Activated gamma-delta T cell (primary cell): ENCODE measurements around the gene SLC2A9.

ENCODE experiments used
- DNase-seq: peaks from one replicate; lab custom pipeline; 2025; lab: John Stamatoyannopoulos, UW
- total RNA-seq, 2 donors: gene quantifications; one replicate each; lab custom pipeline; 2026; lab: John Stamatoyannopoulos, UW

The SLC2A9 gene
- 1.5 to 2.6 reads per million in 2 donors for total RNA-seq

DNA sequence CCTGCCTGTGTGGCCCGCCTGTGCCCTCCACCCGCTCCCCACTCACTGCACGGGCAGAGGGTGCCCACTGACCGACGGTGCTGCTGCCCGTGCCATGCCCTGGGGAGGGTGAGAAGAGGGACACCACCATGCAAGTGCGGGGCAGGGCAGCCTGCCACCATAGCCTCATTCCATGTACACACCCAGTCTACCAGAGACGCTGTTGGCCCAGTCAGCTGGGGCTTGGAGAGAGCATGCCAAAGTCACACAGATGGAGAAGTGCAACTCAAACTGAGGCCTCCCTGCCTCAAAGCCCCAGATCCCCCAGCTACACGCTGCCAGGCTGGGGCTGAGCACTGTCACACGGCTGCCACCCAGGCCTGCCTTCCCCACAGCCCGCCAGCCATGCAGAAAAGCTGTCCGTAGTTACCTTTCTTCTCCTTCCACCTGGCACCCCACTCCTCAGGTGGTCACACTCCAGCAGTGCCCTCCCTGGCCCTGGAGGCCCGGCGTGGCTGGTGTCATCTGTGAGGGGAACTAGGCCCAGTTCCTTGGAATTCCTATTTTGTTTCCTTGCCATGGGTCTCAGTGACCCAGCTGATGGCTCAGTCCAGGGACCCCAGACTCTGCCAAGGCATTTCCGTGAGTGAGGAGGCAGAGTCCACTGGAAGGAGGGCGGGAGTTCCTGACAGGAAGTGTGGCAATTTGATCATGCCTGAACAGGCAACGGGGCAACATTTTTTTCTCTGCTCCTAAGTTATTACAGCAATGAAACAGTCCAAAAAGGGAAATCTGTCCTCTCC is at the start of gene SLC2A9:
SLC2A9 (minus strand) TSS at position 627 of the 782 bp plus-strand sequence; CDS start at position 559, 68 bp downstream.
- DNase-seq, result no peak

DNA sequence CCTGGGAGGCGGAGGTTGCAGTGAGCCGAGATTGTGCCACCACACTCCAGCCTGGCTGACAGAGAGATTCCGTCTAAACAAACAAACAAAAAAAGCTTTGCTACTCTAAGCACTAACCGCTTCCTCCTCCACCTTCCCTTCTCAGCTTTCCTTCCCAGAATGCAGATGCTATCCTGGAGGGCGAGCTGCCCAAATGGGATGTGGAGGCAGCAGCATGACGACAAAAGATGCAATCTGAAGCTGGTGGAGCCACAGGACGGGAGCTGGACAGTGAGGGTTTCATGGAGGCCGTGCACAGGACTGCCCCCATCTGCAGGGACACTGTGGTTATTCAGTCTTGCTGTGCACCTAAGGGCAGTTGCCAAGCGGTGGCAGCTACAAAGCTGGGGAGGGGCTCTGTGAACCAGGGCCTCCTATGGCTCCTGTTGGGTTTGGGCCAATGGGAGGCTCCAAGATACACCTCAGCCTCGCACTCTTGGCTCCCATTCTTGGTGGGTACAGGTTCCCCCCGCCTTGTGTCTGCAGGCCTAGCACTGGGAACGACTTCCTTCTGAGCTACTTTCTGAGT is 47.9 kb upstream of the SLC2A9 start:
- DNase-seq, result no peak

DNA sequence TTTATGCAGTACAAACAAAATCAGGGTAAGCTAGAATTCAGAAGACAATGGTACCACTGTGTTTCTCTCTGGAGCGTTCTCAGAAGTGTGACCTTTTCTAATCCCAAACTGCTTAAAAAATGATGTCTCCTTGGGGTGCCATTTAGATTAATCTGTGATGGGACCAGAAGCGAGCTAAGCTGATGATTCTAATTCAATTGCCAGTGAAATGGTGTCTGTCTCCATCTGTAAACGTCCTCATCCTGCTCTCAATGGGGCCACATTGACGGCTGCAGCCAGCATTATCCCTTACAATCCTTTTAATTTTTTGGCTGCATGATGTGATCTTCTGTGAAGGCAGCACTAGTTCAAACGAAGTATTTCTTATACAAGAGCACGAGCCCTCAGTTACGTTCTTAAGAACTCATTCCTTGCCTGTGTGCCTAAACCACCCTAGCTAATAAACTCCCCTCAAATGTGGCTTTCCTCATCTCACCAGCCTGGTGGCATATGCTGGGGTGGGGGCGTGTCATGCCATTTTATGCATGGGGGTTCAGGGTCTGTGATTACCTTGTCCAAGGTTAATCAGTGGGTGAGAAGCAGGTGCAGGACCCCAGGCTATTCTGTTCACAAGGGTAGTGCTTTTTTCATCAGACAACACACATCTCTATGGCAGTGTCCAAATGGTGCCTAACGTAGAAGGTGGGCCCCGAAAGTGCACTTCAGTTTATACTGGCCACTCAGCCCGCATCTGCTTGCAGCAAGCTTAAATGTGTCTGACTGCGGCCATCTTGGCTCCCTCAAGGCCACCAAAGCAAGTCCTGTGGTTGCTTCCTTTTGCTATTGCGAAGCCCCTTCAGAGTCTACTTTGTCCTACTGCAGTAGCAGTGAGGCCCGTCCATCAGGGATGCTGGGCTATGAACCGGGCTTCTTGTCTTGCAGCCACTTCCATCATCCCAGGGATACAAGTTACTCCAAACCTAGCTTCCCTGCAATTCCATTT is 45.7 kb upstream of the SLC2A9 start:
- DNase-seq, result no peak

DNA sequence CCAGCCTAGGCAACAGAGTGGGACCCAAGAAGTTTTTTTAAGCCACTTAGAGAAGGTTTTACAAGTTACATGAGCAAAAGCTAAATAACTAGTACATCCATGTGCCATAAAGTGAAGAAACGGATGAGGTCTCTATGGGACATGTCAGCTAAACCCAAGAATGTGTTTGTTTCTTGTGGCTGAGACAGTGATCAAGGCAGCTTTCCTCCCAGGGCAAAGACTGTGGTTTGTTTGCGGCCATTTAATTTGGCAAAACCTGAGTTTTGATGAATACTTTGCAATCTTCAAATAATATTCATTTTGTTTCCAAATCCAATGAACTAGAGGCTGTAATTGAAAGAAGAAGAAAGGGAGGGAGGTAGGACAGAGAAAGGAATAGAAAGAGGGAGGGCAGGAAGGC is 44.9 kb upstream of the SLC2A9 start:
- no peak for DNase-seq

DNA sequence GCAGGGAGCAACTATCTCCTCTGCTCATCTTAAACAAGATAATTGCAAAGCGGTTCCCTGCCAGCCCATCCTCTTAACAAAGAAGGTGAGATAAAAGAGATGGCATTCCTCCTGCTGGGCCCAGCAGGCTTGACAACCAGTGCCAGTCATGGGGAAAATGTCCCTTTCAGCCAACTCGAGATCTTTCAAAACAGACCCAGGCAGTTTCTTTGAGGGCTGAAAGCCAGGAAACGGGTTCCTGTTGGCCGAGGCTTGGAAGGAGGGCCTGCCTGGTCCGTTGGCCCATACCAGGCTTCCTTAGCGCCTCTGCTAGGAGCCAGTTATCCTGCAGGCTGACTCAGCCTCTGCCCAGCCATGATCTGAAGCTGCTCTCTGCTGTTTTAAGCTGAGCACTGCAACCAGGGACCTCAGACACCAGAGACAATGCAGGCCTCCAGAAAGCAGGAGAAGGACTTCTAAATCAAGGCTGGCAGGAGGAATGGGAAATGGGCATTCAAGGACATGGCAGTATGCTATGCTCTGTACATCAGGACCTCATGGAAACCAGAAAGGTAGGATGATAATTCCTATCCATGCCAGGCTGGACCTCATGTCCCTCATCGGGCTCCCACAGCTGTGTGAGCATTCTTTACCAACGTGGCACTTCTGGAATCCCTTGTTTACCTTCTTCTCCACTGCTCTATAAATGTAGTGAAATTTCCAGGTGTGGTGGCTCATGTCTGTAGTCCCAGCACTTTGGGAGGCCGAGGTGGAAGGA is 42.4 kb upstream of the SLC2A9 start:
- DNase-seq, result no peak

DNA sequence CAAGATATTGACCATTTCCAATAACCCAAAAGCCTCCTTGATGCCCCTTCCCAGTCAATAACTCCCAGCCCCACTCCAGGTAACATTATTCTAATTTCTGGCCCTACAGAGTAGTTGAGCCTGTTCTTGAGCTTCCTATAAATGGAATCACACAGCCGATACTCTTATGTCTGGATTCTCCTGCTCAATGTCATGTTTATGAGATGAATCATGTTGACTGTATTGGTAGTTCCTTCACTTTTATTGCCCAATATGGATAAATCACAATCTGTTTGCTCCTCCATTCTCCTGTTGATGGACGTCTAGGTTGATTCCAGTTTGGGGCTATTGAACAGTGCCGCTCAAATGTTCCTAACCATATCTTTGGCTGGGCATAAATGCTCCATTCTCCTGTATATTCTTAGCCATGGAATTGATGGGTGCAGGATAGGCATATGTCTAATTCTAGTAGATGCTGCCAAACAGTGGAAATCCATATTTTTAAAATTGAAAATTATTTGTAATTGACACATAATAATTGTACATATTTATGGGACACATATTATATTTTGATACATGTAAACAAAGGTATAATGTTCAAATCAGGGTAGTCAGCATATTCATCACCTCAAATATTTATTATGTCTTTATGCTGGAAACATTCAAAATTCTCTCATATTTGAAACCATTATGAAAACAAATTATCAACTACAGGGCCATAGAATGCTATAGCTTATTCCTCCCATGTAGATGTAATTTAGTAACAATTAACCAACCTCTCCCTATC is 40.5 kb upstream of the SLC2A9 start:
- DNase-seq, result no peak

DNA sequence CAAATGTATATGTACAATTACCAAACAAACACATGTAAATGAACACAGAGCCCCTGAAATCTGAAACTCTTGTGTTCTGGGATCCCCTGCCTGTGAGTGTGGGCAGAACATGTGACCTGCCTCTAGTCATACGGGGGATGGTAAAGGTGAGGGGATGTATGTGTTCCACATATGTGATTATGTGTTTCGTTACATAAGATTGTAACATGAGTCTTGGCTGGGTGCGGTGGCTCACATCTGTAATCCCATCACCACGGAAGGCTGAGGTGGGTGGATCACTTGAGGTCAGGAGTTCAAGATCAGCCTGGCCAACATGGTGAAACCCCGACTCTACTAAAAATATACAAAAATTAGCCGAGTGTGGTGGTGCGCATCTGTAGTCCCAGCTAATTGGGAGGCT is 37.1 kb upstream of the SLC2A9 start:
- no peak for DNase-seq

DNA sequence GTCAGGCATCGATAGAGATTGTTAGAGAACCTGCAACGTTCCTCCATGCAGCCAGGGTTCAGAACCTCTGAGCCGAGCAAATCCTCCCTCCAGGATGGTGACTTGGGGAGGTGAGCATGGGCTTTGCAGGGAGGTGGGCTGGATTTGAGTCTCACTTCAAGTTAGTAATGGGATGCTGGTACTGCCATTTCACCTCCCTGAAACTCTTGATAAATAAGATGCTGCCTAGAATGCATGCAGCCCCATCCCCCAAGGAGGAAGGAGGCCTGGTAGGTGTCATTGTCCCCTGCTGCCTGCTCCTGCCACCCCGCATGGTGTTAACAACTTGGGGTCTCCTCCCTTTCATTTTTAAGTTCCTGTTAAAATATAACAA is 35.7 kb upstream of the SLC2A9 start:
- DNase-seq, result no peak

DNA sequence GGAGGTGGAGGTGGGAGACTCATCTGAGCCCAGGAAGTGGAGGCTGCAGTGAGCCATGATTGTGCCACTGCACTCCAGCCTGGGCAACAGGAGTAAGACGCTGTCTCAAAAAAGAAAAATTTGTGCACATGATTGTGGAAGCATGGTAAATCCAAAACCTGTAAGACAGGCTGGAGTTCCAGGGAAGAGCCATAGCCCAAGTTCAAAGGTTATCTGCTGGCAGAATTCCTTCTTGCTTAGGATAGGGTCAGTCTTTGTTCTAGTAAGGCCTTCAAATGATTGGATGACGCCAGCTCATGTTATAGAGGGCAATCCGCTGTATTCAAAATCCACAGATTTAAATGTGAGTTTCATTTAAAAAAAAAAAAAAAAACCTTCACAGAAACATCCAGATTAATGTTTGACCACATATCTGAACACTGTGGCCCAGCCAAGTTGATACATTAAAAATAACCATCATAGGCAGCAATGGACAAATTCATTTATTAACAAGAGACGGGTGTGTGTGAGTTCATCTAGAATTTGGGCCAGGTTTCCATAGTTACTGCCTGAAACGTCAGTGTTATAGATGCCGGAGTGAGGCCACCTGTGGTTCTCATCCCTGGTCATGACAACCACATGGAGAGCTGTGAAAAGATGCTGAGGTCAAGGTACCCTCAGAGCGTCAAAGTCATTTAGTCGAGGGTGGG is 35.2 kb upstream of the SLC2A9 start:
- DNase-seq, result no peak

DNA sequence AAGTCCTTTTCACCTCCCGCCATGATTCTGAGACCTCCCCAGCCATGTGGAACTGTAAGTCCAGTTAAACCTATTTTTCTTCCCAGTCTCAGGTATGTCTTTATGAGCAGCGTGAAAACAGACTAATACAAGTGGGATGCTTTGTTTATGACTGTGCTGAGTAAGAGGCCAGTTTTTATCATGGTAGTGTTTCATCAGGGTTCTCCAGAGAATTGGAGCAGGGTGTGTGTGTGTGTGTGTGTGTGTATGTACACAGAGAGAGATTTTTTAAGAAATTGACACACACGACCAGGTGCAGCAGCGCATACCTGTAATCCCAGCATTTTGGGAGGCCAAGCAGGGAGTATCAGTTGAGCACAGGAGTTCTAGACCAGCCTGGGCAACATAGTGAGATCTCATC is 34.6 kb upstream of the SLC2A9 start:
- DNase-seq, result no peak

DNA sequence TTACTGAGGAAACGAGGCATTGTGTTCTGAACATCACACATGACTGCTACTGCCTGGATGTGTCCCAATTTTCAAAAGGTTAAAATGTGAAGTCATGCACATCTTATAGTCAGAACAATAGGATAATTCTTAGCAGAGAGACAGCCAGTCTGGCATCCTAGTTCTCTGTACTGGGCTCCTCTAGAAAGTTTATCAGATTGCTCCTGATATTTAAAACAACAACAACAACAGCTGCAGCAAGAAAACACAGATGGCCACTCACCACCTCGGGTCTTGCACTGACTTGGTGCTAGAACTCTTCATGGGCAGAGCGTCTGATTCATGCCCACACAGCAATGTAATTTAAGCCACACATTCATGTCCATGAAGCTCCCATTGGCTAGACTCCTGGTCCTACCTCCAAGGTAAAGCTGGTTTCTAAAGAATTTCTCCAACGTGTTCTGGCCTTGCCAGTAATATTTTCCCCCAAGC is 33.3 kb upstream of the SLC2A9 start:
- no peak for DNase-seq

DNA sequence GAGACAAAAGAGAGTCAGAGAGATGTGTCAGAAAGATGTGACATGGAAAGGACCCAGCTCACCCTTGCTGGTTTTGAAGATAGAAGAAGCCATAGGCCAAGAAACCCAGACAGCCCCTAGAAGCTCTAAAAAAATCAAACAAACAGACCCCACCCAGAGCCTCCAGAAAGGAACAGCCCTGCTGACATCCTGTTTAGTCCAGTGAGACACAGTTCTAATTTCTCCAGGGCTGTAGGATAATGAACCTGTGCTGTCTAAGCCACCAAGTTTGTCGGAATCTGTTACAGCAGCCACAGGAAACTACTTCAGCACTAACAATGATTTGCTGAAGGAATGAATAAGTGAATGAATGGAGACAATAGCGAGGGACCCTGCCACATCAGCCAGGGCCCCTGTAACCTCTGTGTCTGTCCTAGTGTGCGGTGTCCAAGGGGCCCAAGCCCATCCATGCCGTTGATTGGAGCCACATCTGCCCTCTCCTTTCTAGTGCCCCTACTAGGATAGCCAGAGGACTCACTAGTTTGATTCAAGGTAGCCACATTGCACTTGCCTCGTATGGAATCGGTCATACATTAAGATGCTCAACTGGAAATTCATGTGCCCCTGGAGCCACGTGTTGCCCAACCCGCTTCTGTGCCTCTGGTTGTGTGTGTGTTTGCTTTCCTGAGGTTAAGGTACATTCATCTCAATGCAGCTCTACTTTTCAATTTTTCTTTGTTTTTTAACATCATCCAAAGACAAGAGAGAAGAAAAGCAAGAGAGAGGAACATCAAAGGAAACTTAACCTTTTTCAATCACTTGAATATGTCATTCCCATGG is 32.5 kb upstream of the SLC2A9 start:
- no peak for DNase-seq

DNA sequence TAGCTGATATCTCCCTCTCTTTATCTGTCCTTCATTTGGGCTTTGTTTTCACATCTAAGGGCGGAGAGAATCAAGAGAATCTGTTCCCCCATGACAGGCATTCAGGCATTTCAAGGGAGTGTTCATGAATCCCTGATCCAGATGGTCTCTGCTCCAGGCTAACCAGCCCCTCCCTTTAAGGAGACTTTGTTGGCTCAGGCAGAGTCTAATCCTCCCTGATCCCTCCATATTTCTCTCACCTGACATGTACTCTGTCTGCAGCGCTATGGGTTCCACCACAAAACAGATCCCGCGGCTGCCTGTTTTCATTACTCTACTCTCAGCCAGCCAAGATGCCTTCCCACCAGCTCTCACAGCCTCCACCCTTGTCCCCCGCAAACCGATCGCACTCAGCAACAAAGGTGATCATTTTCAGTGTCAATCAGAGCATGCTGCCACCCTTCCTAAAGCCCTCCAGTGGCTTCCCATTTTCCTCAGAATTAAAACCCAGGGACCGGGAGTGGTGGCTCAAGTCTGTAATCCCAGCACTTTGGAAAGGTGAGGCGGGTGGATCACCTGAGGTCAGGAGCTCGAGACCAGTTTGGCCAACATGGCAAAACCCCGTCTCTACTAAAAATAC is 30.3 kb upstream of the SLC2A9 start:
- DNase-seq, result no peak

DNA sequence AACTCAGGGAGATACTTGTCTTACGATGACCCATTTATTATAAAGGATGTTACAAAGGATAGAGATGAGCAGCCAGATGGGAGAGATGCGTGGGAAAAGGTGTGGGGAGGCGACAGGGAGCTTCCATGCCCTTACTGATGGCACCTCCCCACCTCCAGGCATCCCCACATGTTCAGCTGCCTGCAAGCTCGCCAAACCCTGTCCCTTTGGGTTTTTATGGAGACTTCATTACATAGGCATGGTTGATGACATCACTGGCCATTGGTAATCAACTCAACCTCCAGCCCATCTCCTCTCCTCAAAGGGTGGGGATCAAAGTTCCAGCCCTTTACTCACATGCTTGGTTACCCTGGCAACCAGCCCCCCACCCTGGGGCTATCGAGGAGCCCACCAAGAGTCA is 29.4 kb upstream of the SLC2A9 start:
- DNase-seq, result no peak

DNA sequence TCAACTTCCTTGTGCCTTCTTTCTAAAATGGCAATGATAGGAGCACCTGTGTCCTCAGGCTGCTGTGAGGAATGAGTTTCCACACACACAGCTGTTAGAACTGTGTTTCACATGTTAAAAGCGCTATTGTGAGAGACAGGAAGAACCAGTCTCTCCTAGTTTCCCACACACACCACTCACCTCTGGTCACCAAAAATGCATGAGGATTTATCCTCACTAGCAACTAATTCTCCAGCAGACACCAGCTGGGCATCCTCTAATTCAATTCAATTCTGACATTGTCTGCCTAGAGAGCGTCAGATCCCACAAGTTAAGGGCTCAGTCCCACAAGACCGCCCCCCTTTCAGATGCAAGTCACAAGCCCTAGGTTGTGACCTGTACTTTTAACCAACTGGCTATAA is 29.0 kb upstream of the SLC2A9 start:
- no peak for DNase-seq

DNA sequence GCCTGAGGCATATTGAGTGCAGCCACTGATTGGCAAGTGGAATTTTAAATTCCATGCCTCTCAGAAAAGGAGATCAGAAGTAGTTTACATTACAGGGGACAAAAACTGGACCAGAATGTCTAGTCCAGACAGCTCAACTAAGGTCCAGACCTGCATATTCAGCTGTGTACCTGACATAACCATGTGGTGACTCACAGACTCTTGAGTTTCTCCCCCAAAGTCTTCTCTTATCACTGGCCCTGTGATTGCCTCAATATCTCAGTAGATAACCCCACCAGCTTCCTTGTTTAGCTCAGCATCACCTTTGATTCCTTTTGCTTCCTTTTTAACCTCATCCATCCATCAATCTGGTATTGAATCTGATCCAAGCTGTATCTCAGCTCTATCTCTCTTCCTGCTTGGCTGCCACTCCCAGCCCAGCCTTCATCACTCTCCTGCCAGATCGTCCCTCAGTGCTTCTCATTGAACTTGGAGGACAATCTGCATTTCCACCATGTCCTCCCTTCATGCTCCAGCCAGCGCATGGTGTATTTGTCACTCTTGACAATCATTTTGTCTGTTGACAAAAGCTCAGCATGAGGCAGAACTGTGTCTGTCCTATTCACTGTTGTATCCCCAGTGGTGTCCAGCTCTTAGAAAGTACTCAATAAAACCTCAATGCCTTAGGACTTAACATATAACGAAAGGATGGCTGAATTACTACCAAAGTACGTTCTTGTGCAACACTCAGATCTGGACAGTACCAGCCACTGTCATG is 27.8 kb upstream of the SLC2A9 start:
- no peak for DNase-seq

DNA sequence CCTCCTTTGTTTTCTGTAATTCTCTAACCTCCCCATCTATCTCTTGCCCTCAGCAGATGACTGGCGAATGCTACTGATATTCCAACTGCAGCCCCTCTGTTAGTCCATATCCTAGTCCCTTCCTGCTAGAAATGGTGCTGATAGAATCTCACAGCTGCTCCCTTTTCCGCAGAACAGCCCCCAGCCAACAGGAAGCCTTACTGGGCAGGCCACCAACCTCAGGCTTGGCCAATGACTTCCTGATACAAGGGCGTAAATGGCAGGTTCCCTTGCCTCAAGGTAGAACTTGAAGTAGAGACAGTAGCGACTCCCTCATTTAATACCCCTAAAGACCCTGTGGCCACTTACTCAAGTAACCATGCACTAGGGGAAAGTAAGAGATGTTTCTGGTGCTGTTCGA is 26.7 kb upstream of the SLC2A9 start:
- DNase-seq, result no peak

DNA sequence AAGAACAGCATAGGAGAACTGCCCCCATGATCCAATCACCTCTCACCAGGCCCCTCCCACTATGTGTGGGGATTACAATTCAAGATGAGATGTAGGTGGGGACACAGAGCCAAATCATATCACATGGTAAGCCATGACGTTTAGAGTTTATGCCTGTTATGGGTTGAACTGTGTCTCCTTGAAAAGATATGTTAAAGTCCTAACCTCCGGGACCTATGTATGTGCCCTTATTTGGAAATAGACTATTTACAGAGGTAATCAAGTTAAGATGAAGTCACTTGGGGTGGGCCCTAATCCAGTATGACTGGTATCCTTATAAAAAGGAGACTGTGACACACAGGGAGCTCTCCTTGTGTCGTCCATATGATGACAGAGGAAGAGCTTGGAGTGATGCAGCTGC is 25.2 kb upstream of the SLC2A9 start:
- DNase-seq, result no peak
